ENCODE measurements around the gene LHX2.
"Not testable (repeated sequence)": the region's sequence is repeated elsewhere in the genome, so short reads cannot be mapped to it uniquely, and the experiment has no call there.

The LHX2 gene

GRCh38 chr9:124011460-124012301 lies at the start of gene LHX2:
TSS of gene LHX2 (plus strand) at chr9:124011768. CDS start at chr9:124012349, 581 bp downstream.
- in situ Hi-C loops (cut with HindIII; ENCODE audit: low pct_ligation_motif_present, low pct_unique_long_range_greater_than_20kb, low sequenced_read_pairs) = no loop called here
- DNase-seq = peak; percentile 88

GRCh38 chr9:123964761-123965160 lies 46.8 kb upstream of the LHX2 start:
- in situ Hi-C loops (cut with HindIII; ENCODE audit: low pct_ligation_motif_present, low pct_unique_long_range_greater_than_20kb, low sequenced_read_pairs) = no loop called here
- DNase-seq = no peak

- in situ Hi-C loops (cut with HindIII; ENCODE audit: low pct_ligation_motif_present, low pct_unique_long_range_greater_than_20kb, low sequenced_read_pairs) = no loop called here
Measured at GRCh38 chr9:123965801-123966686, 45.5 kb upstream of the LHX2 start.

GRCh38 chr9:123967323-123967722 lies 44.2 kb upstream of the LHX2 start:
- in situ Hi-C loops (cut with HindIII; ENCODE audit: low pct_ligation_motif_present, low pct_unique_long_range_greater_than_20kb, low sequenced_read_pairs) = no loop called here
- no peak for DNase-seq

More at GRCh38 chr9:123965801-123966686, 45.5 kb upstream of the LHX2 start:
- no peak for DNase-seq

- DNase-seq = no peak
- in situ Hi-C loops (cut with HindIII; ENCODE audit: low pct_ligation_motif_present, low pct_unique_long_range_greater_than_20kb, low sequenced_read_pairs) = no loop called here
Measured at GRCh38 chr9:123972618-123973017, 39.0 kb upstream of the LHX2 start.

- DNase-seq = no peak
- in situ Hi-C loops (cut with HindIII; ENCODE audit: low pct_ligation_motif_present, low pct_unique_long_range_greater_than_20kb, low sequenced_read_pairs) = no loop called here
Measured at GRCh38 chr9:123973590-123974223, 37.9 kb upstream of the LHX2 start.

- DNase-seq = no peak
- in situ Hi-C loops (cut with HindIII; ENCODE audit: low pct_ligation_motif_present, low pct_unique_long_range_greater_than_20kb, low sequenced_read_pairs) = no loop called here
Measured at GRCh38 chr9:123974471-123974870, 37.1 kb upstream of the LHX2 start.

GRCh38 chr9:123975871-123976270 lies 35.7 kb upstream of the LHX2 start:
- no peak for DNase-seq
- in situ Hi-C loops (cut with HindIII; ENCODE audit: low pct_ligation_motif_present, low pct_unique_long_range_greater_than_20kb, low sequenced_read_pairs) = no loop called here

GRCh38 chr9:123976579-123976978 lies 35.0 kb upstream of the LHX2 start:
- DNase-seq; in situ Hi-C loops (cut with HindIII; ENCODE audit: low pct_ligation_motif_present, low pct_unique_long_range_greater_than_20kb, low sequenced_read_pairs): not testable (repeated sequence)

- no peak for DNase-seq
- in situ Hi-C loops (cut with HindIII; ENCODE audit: low pct_ligation_motif_present, low pct_unique_long_range_greater_than_20kb, low sequenced_read_pairs) = no loop called here
Measured at GRCh38 chr9:123978981-123979380, 32.6 kb upstream of the LHX2 start.

- in situ Hi-C loops (cut with HindIII; ENCODE audit: low pct_ligation_motif_present, low pct_unique_long_range_greater_than_20kb, low sequenced_read_pairs) = no loop called here
Measured at GRCh38 chr9:123982535-123982934, 29.0 kb upstream of the LHX2 start.

GRCh38 chr9:123983047-123983446 lies 28.5 kb upstream of the LHX2 start:
- no peak for DNase-seq
- in situ Hi-C loops (cut with HindIII; ENCODE audit: low pct_ligation_motif_present, low pct_unique_long_range_greater_than_20kb, low sequenced_read_pairs) = no loop called here

More at GRCh38 chr9:123982535-123982934, 29.0 kb upstream of the LHX2 start:
- DNase-seq = no peak

- in situ Hi-C loops (cut with HindIII; ENCODE audit: low pct_ligation_motif_present, low pct_unique_long_range_greater_than_20kb, low sequenced_read_pairs) = no loop called here
- no peak for DNase-seq
Measured at GRCh38 chr9:123984802-123985201, 26.8 kb upstream of the LHX2 start.

GRCh38 chr9:123985869-123986268 lies 25.7 kb upstream of the LHX2 start:
- in situ Hi-C loops (cut with HindIII; ENCODE audit: low pct_ligation_motif_present, low pct_unique_long_range_greater_than_20kb, low sequenced_read_pairs) = no loop called here
- no peak for DNase-seq

GRCh38 chr9:123990427-123990826 lies 21.1 kb upstream of the LHX2 start:
- DNase-seq = no peak
- in situ Hi-C loops (cut with HindIII; ENCODE audit: low pct_ligation_motif_present, low pct_unique_long_range_greater_than_20kb, low sequenced_read_pairs) = no loop called here

- DNase-seq; in situ Hi-C loops (cut with HindIII; ENCODE audit: low pct_ligation_motif_present, low pct_unique_long_range_greater_than_20kb, low sequenced_read_pairs): not testable (repeated sequence)
Measured at GRCh38 chr9:123992679-123993078, 18.9 kb upstream of the LHX2 start.

- no peak for DNase-seq
- in situ Hi-C loops (cut with HindIII; ENCODE audit: low pct_ligation_motif_present, low pct_unique_long_range_greater_than_20kb, low sequenced_read_pairs) = no loop called here
Measured at GRCh38 chr9:123996731-123997421, 14.7 kb upstream of the LHX2 start.

GRCh38 chr9:123997665-123998277 lies 13.8 kb upstream of the LHX2 start:
- in situ Hi-C loops (cut with HindIII; ENCODE audit: low pct_ligation_motif_present, low pct_unique_long_range_greater_than_20kb, low sequenced_read_pairs) = no loop called here

More at GRCh38 chr9:123997665-123998277, 13.8 kb upstream of the LHX2 start:
- peak; percentile 16 for DNase-seq

Data from ACHN (cell line).